ENCODE results near the gene ETV7. TPM values are rescaled to one million over a fixed set of nuclear protein-coding genes. Genes with fewer than 3 reads are reported as not detected.

Gene ETV7
- total and polyA plus RNA-seq, 7 donors: 0.36 to 11.6 (median 2.9) TPM; not detected in 1

DNA sequence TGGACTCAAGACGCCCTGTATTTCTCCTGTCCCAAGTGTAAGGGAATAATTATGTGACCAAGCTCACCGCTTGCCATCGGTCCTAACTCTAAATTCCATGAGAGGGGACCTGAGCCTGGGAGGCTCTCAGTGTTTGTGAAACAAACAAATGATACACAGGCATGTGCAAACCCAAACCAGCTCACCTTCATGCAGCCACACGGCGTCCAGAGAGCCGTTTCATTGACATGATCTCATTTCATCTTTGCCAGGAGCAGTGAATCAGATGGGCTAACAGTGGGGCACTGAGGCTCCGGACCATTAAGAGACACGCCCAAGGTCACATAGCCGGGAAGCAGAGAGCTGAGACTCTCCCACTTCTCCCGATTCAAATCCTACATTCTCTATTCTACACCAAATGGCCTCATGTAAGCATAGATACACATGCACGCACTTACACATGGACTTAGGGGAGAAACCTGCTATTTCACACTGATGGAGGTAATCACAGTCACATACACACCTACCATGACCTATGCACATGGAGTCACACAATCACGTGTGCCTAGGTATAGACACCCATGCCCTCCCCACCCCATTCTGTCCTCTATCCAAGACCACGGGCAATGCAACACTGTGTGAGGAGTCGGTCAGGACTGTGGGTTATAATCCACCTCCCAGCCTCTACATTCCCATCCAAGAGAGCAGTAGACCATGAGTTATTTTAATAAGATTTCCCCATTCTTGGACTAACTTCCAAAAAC lies 51.8 kb downstream of the ETV7 start:
- no peak for DNase-seq
- Histone ChIP-seq H3K27ac (no peak overlapping the region), H3K27me3 (peaks cover 0 to 34% (median 0%) of the 10 kb centered on the region in 3 donors), H3K4me1 (peaks cover 0 to 4% (median 2%) of the 10 kb centered on the region in 4 donors), H3K4me3 (no peak overlapping the region), H3K36me3 (no peaks in the 10 kb centered on the region), H3K9me3 (no peaks in the 10 kb centered on the region)
- TF ChIP-seq EP300 (IDR thresholded peaks at IDR 0.05) (no peak), POLR2AphosphoS5 (IDR thresholded peaks at IDR 0.05) (no peak), POLR2A (IDR thresholded peaks at IDR 0.05) (no peak)
- TF ChIP-seq, protein P1, sequence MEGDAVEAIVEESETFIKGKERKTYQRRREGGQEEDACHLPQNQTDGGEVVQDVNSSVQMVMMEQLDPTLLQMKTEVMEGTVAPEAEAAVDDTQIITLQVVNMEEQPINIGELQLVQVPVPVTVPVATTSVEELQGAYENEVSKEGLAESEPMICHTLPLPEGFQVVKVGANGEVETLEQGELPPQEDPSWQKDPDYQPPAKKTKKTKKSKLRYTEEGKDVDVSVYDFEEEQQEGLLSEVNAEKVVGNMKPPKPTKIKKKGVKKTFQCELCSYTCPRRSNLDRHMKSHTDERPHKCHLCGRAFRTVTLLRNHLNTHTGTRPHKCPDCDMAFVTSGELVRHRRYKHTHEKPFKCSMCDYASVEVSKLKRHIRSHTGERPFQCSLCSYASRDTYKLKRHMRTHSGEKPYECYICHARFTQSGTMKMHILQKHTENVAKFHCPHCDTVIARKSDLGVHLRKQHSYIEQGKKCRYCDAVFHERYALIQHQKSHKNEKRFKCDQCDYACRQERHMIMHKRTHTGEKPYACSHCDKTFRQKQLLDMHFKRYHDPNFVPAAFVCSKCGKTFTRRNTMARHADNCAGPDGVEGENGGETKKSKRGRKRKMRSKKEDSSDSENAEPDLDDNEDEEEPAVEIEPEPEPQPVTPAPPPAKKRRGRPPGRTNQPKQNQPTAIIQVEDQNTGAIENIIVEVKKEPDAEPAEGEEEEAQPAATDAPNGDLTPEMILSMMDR (IDR thresholded peaks at IDR 0.05): no peak
- 19 to 73% methylated on average over 14 of the region's 14 CpGs for WGBS, 2 donors
- intact Hi-C loops (cut with DNase I): no loop called here

DNA sequence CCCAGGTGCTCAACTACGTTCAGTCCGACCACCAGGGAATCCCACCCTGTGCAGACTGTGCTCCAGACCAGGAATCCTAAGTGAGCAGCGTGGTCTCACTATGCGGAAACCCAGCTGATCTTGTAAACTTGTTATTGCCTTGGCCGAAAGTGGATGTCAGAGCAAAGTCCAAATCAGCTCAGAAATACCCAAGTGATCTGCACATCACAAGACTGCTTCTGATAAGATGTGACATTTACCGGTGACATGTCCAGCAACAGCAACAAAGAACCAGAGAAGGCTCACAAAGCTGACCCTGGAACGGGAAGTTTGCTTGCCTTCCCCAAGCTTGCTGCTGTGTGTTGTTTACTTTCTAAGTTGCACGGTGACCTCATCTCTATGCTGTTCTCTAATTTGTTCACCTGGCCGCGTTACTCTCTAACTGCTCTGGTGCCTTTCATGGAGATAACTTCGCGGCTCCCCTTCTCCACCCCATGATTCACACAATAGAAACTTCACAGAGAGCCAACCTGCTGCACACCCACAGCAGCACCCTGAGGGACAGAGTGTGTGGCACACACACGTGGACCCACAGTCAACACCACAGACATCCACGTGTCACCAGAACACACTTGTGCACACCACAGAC lies 52.5 kb downstream of the ETV7 start:
- no peak overlapping the region for H3K4me3 ChIP-seq
- TF ChIP-seq EP300 (IDR thresholded peaks at IDR 0.05) (no peak), POLR2A (IDR thresholded peaks at IDR 0.05) (no peak), POLR2AphosphoS5 (IDR thresholded peaks at IDR 0.05) (no peak)
- TF ChIP-seq, protein P1 (IDR thresholded peaks at IDR 0.05): no peak
- 13 to 58% methylated on average over 14 of the region's 14 CpGs for WGBS, 2 donors
- no peaks in the 10 kb centered on the region for H3K9me3 ChIP-seq
- no peaks in the 10 kb centered on the region for H3K36me3 ChIP-seq
- no peak overlapping the region for H3K27ac ChIP-seq
- peaks cover 0 to 3% (median 0%) of the 10 kb centered on the region in 4 donors for H3K4me1 ChIP-seq
- intact Hi-C loops (cut with DNase I): no loop called here
- peaks cover 0 to 39% (median 0%) of the 10 kb centered on the region in 3 donors for H3K27me3 ChIP-seq
- DNase-seq: no peak

DNA sequence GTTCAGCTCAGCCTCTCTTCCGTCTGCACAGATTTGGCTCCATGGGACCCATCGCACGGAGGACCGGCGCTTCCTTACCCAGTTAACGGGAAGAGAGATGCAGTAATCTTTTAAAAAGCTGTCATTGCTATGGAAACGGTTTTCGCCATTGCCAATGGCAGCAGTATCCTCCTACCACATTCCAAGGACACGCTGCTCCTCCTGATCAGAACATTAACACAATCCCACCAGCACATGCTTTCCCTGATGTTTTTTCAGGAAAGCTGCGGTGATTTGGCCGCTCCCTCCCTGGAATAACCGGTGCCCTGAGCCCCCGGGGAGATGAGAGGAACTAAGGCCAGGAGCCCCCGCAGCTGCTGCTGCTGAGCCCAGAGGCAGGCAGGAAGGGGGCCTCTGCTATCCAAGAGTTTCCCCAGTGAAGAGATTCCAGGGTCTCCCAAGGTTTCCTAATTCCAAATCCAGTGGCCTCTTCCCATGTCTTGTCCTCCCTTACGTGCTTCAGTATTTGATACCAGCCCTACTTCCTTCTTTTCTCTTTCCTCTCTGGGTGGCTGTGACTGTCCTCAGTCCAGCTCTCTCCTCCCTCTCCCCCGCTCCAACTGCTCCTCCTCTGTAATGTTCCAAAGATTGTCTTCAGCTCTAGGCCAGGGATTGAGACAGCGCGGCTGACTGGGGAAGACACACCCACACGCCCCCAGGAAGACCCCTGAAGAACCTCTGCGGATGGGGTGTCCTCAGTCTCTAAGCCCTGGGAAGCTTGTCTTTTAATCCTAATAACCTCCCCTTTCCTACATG lies 53.3 kb downstream of the ETV7 start:
- no peak for DNase-seq
- TF ChIP-seq, protein P1 (IDR thresholded peaks at IDR 0.05): no peak
- TF ChIP-seq POLR2AphosphoS5 (IDR thresholded peaks at IDR 0.05): peak in 1 of 4 donors; percentile 13
- H3K27ac ChIP-seq: no peak overlapping the region
- intact Hi-C loops (cut with DNase I): no loop called here
- H3K4me3 ChIP-seq: no peak overlapping the region
- no peaks in the 10 kb centered on the region for H3K36me3 ChIP-seq
- H3K27me3 ChIP-seq: peaks cover 0 to 40% (median 0%) of the 10 kb centered on the region in 3 donors
- peaks cover 0 to 3% (median 0%) of the 10 kb centered on the region in 4 donors for H3K4me1 ChIP-seq
- H3K9me3 ChIP-seq: no peaks in the 10 kb centered on the region
- 56 to 59% methylated on average over 20 of the region's 20 CpGs for WGBS, 2 donors

DNA sequence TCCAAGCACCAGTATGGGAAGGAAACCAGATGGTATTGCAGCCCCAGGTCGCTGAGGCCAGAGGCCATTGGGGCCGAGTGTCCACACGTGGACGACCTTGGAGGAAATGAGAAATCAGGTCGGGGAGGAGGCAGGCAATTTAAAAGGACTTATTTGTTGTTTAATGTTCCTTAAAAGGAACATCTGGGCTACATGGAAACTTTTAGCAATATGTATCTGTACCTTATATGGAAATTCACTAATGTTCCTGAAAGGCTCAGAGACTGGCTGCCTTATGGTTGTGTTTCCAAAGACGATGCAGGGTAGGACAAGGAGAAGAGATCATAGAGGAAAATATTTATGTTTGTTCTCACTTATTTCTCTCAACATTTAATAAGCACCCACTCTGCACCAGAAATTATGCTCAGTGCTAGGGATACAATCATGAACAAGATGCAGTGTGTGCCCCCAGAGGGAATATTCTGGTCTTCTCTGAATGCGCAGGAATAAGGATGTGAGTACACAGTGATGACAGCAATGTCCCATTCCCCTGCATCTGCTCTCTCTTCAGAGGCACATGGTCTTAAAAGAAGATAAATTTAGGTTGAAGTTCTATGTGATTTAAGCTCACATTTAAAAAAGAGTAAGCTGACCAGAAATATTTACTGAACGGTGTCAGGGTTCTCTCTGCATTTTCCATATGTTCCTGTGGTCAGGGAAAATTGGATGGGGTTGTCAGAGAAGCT lies 54.1 kb downstream of the ETV7 start:
- TF ChIP-seq POLR2AphosphoS5 (IDR thresholded peaks at IDR 0.05): no peak
- no peak for TF ChIP-seq POLR2A (IDR thresholded peaks at IDR 0.05)
- TF ChIP-seq, protein P1 (IDR thresholded peaks at IDR 0.05): no peak
- no peak for TF ChIP-seq EP300 (IDR thresholded peaks at IDR 0.05)
- no peak overlapping the region for H3K4me3 ChIP-seq
- no peaks in the 10 kb centered on the region for H3K9me3 ChIP-seq
- H3K36me3 ChIP-seq: no peaks in the 10 kb centered on the region
- 79 to 80% methylated on average over 8 of the region's 8 CpGs for WGBS, 2 donors
- DNase-seq: no peak
- peaks cover 0 to 40% (median 0%) of the 10 kb centered on the region in 3 donors for H3K27me3 ChIP-seq
- intact Hi-C loops (cut with DNase I): no loop called here
- peaks cover 0 to 3% (median 0%) of the 10 kb centered on the region in 4 donors for H3K4me1 ChIP-seq
- no peak overlapping the region for H3K27ac ChIP-seq

Measured in sigmoid colon (tissue), 7 donors.